GM12878 (cell line): ENCODE data around the gene TPRG1. TPM values are rescaled to one million over a fixed set of nuclear protein-coding genes. Genes with fewer than 3 reads are reported as not detected.

Source experiments
- ATAC-seq: fragments of 200-7000 bp; cut with Tn5 transposase; 3 replicates; pipeline ENCODE4 v1.9.1; 2020; ENCODE audit warnings: mild to moderate bottlenecking, moderate library complexity
- BruUV-seq: library from RNA; stranded (reverse); fragments of 400-500 nt; replicated peaks from 2 replicates; lab custom pipeline; 2021; lab: Mats Ljungman, UMichigan
- CTCF ChIA-PET: fragments of 300-600 bp; sonication (Branson Sonifier 250); formaldehyde crosslinking; extraction: SDS; loops from one replicate; lab custom pipeline; 2021; ENCODE audit warnings: inconsistent platforms; lab: Yijun Ruan, JAX
- POLR2A ChIA-PET: fragments of 350-600 bp; formaldehyde crosslinking; extraction: SDS; loops from one replicate; lab custom pipeline; 2021; ENCODE audit warnings: inconsistent platforms; lab: Charles Lee
- RAD21 ChIA-PET: fragments of 300-600 bp; sonication (Branson Sonifier 250); formaldehyde crosslinking; loops from one replicate; lab custom pipeline; 2023; ENCODE audit warnings: antibody characterized with exemption; ENCODE audit not compliant: unreplicated experiment; lab: Charles Lee
- SMC1A ChIA-PET: fragments of 300-600 bp; sonication (Branson Sonifier 250); formaldehyde crosslinking; loops from one replicate; lab custom pipeline; 2023; ENCODE audit not compliant: unreplicated experiment, uncharacterized antibody; lab: Charles Lee
- DNase-seq: peaks from one replicate; pipeline ENCODE4 v3.0.0-alpha.2; 2011; ENCODE audit warnings: low read depth, low spot score
- FAIRE-seq: peaks from 3 replicates; lab custom pipeline; 2011; peaks lifted over from hg19 to GRCh38; lab: Jason Lieb, UNC
- H2AFZ ChIP-seq: 2 replicates; pipeline ENCODE4 v1.6.0; 2011; ENCODE audit warnings: low read depth, low read length, control low read depth; ENCODE audit not compliant: control insufficient read depth
- H3K27ac ChIP-seq: 2 replicates; pipeline ENCODE4 v1.5.1; 2011; ENCODE audit warnings: control low read depth; ENCODE audit not compliant: control insufficient read depth, insufficient read depth
- H3K27me3 ChIP-seq, 2 experiments: replicated peaks in 1 of 2; 2 replicates each; pipeline versions ENCODE4 v1.6.0 to v1.6.1; 2011; ENCODE audit warnings: low read length in 1 of 2; ENCODE audit not compliant: control insufficient read depth in 2 of 2, insufficient read depth in 2 of 2
- H3K36me3 ChIP-seq, 2 experiments: 2 replicates each; pipeline ENCODE4 v1.5.1; 2011; ENCODE audit warnings: low read length in 1 of 2; ENCODE audit not compliant: control insufficient read depth in 2 of 2, insufficient read depth in 2 of 2
- H3K4me1 ChIP-seq: 2 replicates; pipeline ENCODE4 v1.6.1; 2011; ENCODE audit warnings: mild to moderate bottlenecking, low read length, moderate library complexity, mixed read lengths; ENCODE audit not compliant: control insufficient read depth, insufficient read depth
- H3K4me2 ChIP-seq: 2 replicates; pipeline ENCODE4 v1.6.0; 2011; ENCODE audit warnings: control low read depth; ENCODE audit not compliant: control insufficient read depth, insufficient read depth
- H3K4me3 ChIP-seq: fragments of 200-600 bp; sonication (generic); 2 replicates; pipeline ENCODE4 v1.5.1; 2016
- H3K79me2 ChIP-seq: 2 replicates; pipeline ENCODE4 v1.6.0; 2011; ENCODE audit warnings: low read length; ENCODE audit not compliant: control insufficient read depth, insufficient read depth
- H3K9ac ChIP-seq: 2 replicates; pipeline ENCODE4 v1.8.0; 2011; ENCODE audit warnings: low read length, control low read depth, mixed read lengths; ENCODE audit not compliant: control insufficient read depth, insufficient read depth
- H3K9me3 ChIP-seq: replicated peaks from 3 replicates; pipeline ENCODE4 v1.5.1; 2011; ENCODE audit warnings: mild to moderate bottlenecking, low read length; ENCODE audit not compliant: control insufficient read depth, insufficient read depth
- H4K20me1 ChIP-seq: 2 replicates; pipeline ENCODE4 v1.6.0; 2011; ENCODE audit not compliant: control insufficient read depth, insufficient read depth
- BHLHE40 ChIP-seq, 2 experiments: fragments of 450-650 bp in 1 of 2; IDR thresholded peaks; 2 replicates each; pipeline ENCODE4 v1.6.1; 2011 to 2017; ENCODE audit warnings: low read depth in 2 of 2, borderline replicate concordance in 1 of 2, improper control_type of control experiment in 1 of 2, low read length in 1 of 2, mild to moderate bottlenecking in 1 of 2
- CREM ChIP-seq: IDR thresholded peaks from 2 replicates; pipeline ENCODE4 v1.6.1; 2014; ENCODE audit warnings: antibody characterized with exemption, low read depth
- FOXK2 ChIP-seq: fragments of 450-650 bp; IDR thresholded peaks from 2 replicates; pipeline ENCODE4 v1.6.1; 2017; ENCODE audit warnings: mild to moderate bottlenecking, moderate library complexity
- IKZF1 ChIP-seq: fragments of 450-650 bp; conservative IDR thresholded peaks from 2 replicates; pipeline ENCODE4 v1.6.1; 2017; ENCODE audit warnings: antibody characterized with exemption, mild to moderate bottlenecking
- IKZF2 ChIP-seq, 2 experiments: fragments of 450-650 bp; IDR thresholded peaks; 2 replicates each; pipeline ENCODE4 v1.6.1; 2017; ENCODE audit warnings: mild to moderate bottlenecking in 2 of 2, moderate library complexity in 2 of 2
- IRF4 ChIP-seq: IDR thresholded peaks from 2 replicates; pipeline ENCODE4 v1.6.1; 2011; ENCODE audit warnings: low read depth, low read length
- MXI1 ChIP-seq: fragments of 150-350 bp; IDR thresholded peaks from 2 replicates; pipeline ENCODE4 v1.6.1; 2011; ENCODE audit warnings: low read depth, mild to moderate bottlenecking, inconsistent platforms, low read length, improper control_type of control experiment
- RB1 ChIP-seq: fragments of 450-650 bp; formaldehyde crosslinking; IDR thresholded peaks from 2 replicates; pipeline ENCODE4 v1.6.1; 2017; ENCODE audit warnings: mild to moderate bottlenecking, borderline replicate concordance
- SMC3 ChIP-seq: IDR thresholded peaks from 2 replicates; pipeline ENCODE4 v1.6.1; 2011; ENCODE audit warnings: low read length, improper control_type of control experiment, borderline replicate concordance
- SPI1 ChIP-seq: IDR thresholded peaks from 2 replicates; pipeline ENCODE4 v1.6.1; 2011; ENCODE audit warnings: low read depth, mild to moderate bottlenecking, low read length, moderate library complexity, borderline replicate concordance; ENCODE audit not compliant: insufficient read depth
- SREBF2 ChIP-seq: IDR thresholded peaks from 2 replicates; pipeline ENCODE4 v1.6.1; 2012; ENCODE audit warnings: mild to moderate bottlenecking, low read length
- STAT3 ChIP-seq: IDR thresholded peaks from 2 replicates; pipeline ENCODE4 v1.6.1; 2011; ENCODE audit warnings: low read depth, low read length, improper control_type of control experiment
- WGBS: methylation state at CpG from one replicate; pipeline ENCODE4 v1.1.6; 2016; ENCODE audit warnings: low lambda C conversion rate; ENCODE audit not compliant: insufficient replicate concordance, insufficient coverage; ENCODE audit errors: missing lambda C conversion rate; 5-methylcytosine and 5-hydroxymethylcytosine counted together
- in situ Hi-C: fragments of 300-500 bp; cut with MboI; formaldehyde crosslinking; loops from 9 replicates; pipeline ENCODE4 v1.14.3; 2018; ENCODE audit warnings: mixed read lengths
- intact Hi-C: fragments of 100-400 bp; cut with micrococcal nuclease; formaldehyde crosslinking; loops from one replicate; pipeline ENCODE4 v1.14.2; 2022; ENCODE audit not compliant: unreplicated experiment
- polyA plus RNA-seq, 11 experiments: library from polyadenylated mRNA; depleted of rRNA in 4 of 11; unstranded in 6 of 11; stranded (reverse) in 5 of 11; fragments of >200 nt; fragmentation: Nextera tagmentation in 4 of 11; fragmentation: Illumina TruSeq in 1 of 11; extraction: Ambion mirVana in 4 of 11; extraction: Trizol in 1 of 11; gene quantifications; 1 replicate in 1 of 11; 2 replicates in 10 of 11; pipeline versions ENCODE4 v1.2.1 to v1.2.3, GENCODE V29; 2011 to 2016; ENCODE audit warnings: inconsistent platforms in 2 of 11, missing spikeins in 2 of 11, low read depth in 1 of 11
- total RNA-seq, 4 experiments: library from RNA; depleted of rRNA in 3 of 4; stranded (reverse); fragments of >200 nt in 3 of 4; fragmentation: Illumina TruSeq in 1 of 4; extraction: Trizol in 1 of 4; gene quantifications; 2 replicates each; pipeline versions ENCODE4 v1.2.1 to v1.2.3, GENCODE V29; 2013 to 2021
- TF ChIP-seq, protein P1 (sequence below): fragments of 150-350 bp; IDR thresholded peaks from 2 replicates; pipeline ENCODE4 v1.6.1; 2016; ENCODE audit warnings: low read depth, low read length

Gene TPRG1
- total and polyA plus RNA-seq, 10 of the 15 experiments (the other 5 are each of a cell fraction or from before 2014, with no cell fraction given), result 0.26 to 30.7 (median 3.6) TPM

- no TSS peak for BruUV-seq
- FAIRE-seq (no peak), DNase-seq (no peak), ATAC-seq (no peak)
- no peaks in the 10 kb centered on the region for H3K79me2 ChIP-seq
- H3K9ac ChIP-seq, result no peak overlapping the region
- in situ Hi-C loops, result loop anchor here (5.0 kb wide), 1 partner anchor 1412 kb away; no protein-coding TSS in a partner anchor
- ChIA-PET CTCF (interaction anchor here (0.8 to 3.9 kb wide), 4 partner anchors 10 to 1410 kb away, joined by 3 to 32 read pairs (median 4); no protein-coding TSS in a partner anchor), POLR2A (no interaction called here), RAD21 (interaction anchor here (1.2 to 1.3 kb wide), 2 partner anchors 1409 to 1410 kb away, joined by 3 to 4 read pairs; no protein-coding TSS in a partner anchor), SMC1A (interaction anchor here (0.7 to 2.8 kb wide), 2 partner anchors 799 to 1413 kb away, joined by 3 to 8 read pairs; no protein-coding TSS in a partner anchor)
- no peak overlapping the region for H3K4me3 ChIP-seq
- no peak for TF ChIP-seq SREBF2
- H3K36me3 ChIP-seq, result no peaks in the 10 kb centered on the region
- no peaks in the 10 kb centered on the region for H3K9me3 ChIP-seq
- no peak overlapping the region for H3K4me2 ChIP-seq
- H3K4me1 ChIP-seq, result no peaks in the 10 kb centered on the region
- H2AFZ ChIP-seq, result no peak overlapping the region
- no peaks in the 10 kb centered on the region for H4K20me1 ChIP-seq
- H3K27me3 ChIP-seq, result peaks cover 0 to 5% of the 10 kb centered on the region in 2 experiments; a peak in 2 of 4 replicates
- WGBS, result 0% methylated on average over 3 of the region's 3 CpGs
- intact Hi-C loops, result loop anchor here (10.0 kb wide), 1 partner anchor 194 kb away; no protein-coding TSS in a partner anchor
- H3K27ac ChIP-seq, result no peak overlapping the region
Measured at GRCh38 chr3:189149203-189149602, 22.6 kb upstream of the TPRG1 start.

DNA sequence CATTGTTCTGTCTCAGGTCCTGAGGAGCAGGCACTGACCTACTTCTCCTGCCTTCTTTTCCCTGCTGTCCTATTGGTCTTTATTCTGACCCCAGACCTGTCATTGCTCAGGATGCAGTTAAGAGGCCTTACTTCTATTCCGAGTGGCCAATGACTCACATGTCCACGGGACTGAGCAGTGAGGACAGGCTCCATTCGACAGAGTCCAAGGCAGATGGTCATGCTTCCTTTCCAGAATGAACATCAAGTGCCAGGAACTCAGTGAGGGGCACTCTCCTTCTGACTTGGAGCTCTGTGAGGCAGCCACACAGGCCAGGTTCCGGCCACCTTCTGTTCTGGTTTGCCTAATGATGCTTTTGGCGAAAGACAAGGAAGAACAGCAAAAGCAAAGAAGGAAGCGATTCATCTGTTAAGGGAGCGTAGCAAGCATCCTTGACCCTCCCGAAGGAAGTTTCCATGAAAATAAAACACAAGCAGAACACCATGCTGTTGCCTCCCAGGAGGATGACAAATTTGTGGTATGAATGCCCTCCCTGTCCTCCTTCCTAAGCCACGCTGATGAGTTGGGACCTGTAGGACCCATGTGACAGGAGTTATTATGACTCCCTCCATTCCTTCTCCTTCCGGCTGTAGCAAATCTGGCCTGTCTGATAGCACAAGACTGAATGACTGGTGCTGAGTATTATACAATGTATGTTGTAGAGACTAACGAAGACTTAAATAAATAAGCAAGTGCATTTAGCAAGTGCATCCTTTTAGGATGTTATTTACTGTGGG lies 14.4 kb upstream of the TPRG1 start:
- CTCF ChIA-PET, result interaction anchor here (1.0 kb wide), 1 partner anchor 11 kb away, joined by 4 read pairs; no protein-coding TSS in a partner anchor
- ATAC-seq, result no peak
- POLR2A ChIA-PET, result no interaction called here
- Histone ChIP-seq H3K27ac (no peak overlapping the region), H3K9me3 (no peaks in the 10 kb centered on the region), H4K20me1 (no peaks in the 10 kb centered on the region), H3K4me2 (no peak overlapping the region), H3K4me3 (no peak overlapping the region), H2AFZ (no peak overlapping the region), H3K27me3 (no peaks in the 10 kb centered on the region; a peak in 1 of 4 replicates), H3K9ac (no peak overlapping the region), H3K4me1 (no peaks in the 10 kb centered on the region), H3K36me3 (no peaks in the 10 kb centered on the region), H3K79me2 (no peaks in the 10 kb centered on the region)
- DNase-seq, result no peak
- RAD21 ChIA-PET, result no interaction called here
- in situ Hi-C loops (no loop called here), intact Hi-C loops (no loop called here)
- WGBS, result 54% methylated on average over 11 of the region's 11 CpGs
- no peak for FAIRE-seq
- SMC1A ChIA-PET, result interaction anchor here (1.3 kb wide), 1 partner anchor 12 kb away, joined by 3 read pairs; no protein-coding TSS in a partner anchor
- no TSS peak for BruUV-seq
- TF ChIP-seq IKZF1 (no peak), CREM (no peak), SPI1 (no peak), FOXK2 (no peak), MXI1 (no peak), STAT3 (no peak), IKZF2 (IDR thresholded peaks at IDR 0.05) (no peak), SMC3 (no peak), IRF4 (no peak), RB1 (no peak), BHLHE40 (IDR thresholded peaks at IDR 0.05; ENCODE audit: borderline replicate concordance in 1 of 2, low read depth in 2 of 2, low read length in 1 of 2) (no peak)
- TF ChIP-seq, protein P1, sequence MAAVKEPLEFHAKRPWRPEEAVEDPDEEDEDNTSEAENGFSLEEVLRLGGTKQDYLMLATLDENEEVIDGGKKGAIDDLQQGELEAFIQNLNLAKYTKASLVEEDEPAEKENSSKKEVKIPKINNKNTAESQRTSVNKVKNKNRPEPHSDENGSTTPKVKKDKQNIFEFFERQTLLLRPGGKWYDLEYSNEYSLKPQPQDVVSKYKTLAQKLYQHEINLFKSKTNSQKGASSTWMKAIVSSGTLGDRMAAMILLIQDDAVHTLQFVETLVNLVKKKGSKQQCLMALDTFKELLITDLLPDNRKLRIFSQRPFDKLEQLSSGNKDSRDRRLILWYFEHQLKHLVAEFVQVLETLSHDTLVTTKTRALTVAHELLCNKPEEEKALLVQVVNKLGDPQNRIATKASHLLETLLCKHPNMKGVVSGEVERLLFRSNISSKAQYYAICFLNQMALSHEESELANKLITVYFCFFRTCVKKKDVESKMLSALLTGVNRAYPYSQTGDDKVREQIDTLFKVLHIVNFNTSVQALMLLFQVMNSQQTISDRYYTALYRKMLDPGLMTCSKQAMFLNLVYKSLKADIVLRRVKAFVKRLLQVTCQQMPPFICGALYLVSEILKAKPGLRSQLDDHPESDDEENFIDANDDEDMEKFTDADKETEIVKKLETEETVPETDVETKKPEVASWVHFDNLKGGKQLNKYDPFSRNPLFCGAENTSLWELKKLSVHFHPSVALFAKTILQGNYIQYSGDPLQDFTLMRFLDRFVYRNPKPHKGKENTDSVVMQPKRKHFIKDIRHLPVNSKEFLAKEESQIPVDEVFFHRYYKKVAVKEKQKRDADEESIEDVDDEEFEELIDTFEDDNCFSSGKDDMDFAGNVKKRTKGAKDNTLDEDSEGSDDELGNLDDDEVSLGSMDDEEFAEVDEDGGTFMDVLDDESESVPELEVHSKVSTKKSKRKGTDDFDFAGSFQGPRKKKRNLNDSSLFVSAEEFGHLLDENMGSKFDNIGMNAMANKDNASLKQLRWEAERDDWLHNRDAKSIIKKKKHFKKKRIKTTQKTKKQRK, result no peak
